Activated CD8-positive, alpha-beta T cell treated with anti-CD3 and anti-CD28 coated beads for 36 hours (primary cell): ENCODE results near the gene MIA3. TPM values are rescaled to one million over a fixed set of nuclear protein-coding genes. Genes with fewer than 3 reads are reported as not detected.

Source experiments
- ATAC-seq: fragments of 200-7000 bp; cut with Tn5 transposase; one replicate; pipeline ENCODE4 v1.10.0; 2021; ENCODE audit warnings: mild to moderate bottlenecking, moderate library complexity
- CTCF ChIA-PET: fragments of 350-600 bp; sonication (Branson Sonifier 250); formaldehyde crosslinking; loops from one replicate; lab custom pipeline; 2021; ENCODE audit warnings: antibody characterized with exemption; lab: Charles Lee
- POLR2A ChIA-PET: fragments of 350-600 bp; sonication (Branson Sonifier 250); formaldehyde crosslinking; loops from one replicate; lab custom pipeline; 2021; ENCODE audit warnings: antibody characterized with exemption; lab: Charles Lee
- DNase-seq: peaks from one replicate; pipeline ENCODE4 v3.0.0-alpha.2; 2020
- H3K27ac Mint-ChIP-seq: one replicate; pipeline ENCODE4 v1.8.0; 2021; ENCODE audit warnings: mild to moderate bottlenecking, mixed read lengths
- H3K27me3 Mint-ChIP-seq: one replicate; pipeline ENCODE4 v1.8.0; 2021; ENCODE audit warnings: mixed read lengths
- H3K36me3 Mint-ChIP-seq: one replicate; pipeline ENCODE4 v1.8.0; 2021; ENCODE audit warnings: low read depth, mixed read lengths
- H3K4me1 Mint-ChIP-seq: one replicate; pipeline ENCODE4 v1.8.0; 2021; ENCODE audit warnings: low read depth, mixed read lengths
- H3K4me3 Mint-ChIP-seq: one replicate; pipeline ENCODE4 v1.8.0; 2021; ENCODE audit warnings: mild to moderate bottlenecking, moderate library complexity, mixed read lengths
- H3K9me3 Mint-ChIP-seq: one replicate; pipeline ENCODE4 v1.8.0; 2021; ENCODE audit warnings: mixed read lengths
- CTCF ChIP-seq: fragments of 200-600 bp; IDR thresholded peaks from one replicate; pipeline ENCODE4 v1.8.0; 2022; ENCODE audit warnings: antibody characterized with exemption, mild to moderate bottlenecking
- intact Hi-C: fragments of 100-400 bp; cut with micrococcal nuclease; formaldehyde crosslinking; loops from one replicate; pipeline ENCODE4 v1.10.0; 2022
- total RNA-seq, 2 experiments: library from RNA; stranded (reverse); gene quantifications; one replicate each; pipeline ENCODE4 v1.2.3, GENCODE V29; 2021

Gene MIA3
- total RNA-seq, 2 experiments from 2014 or later = 43.1 to 44.1 TPM

GRCh38 chr1:222589462-222590302 is 28.2 kb upstream of the MIA3 start, which contains the start of gene TAF1A:
TAF1A (minus strand) TSS chr1:222589933.
- intact Hi-C loops = loop anchor here (2.0 kb wide), 2 partner anchors 31 to 55 kb away; no protein-coding TSS in a partner anchor
- CTCF ChIA-PET = interaction anchor here (1.0 to 1.5 kb wide), 7 partner anchors 10 to 134 kb away, joined by 3 to 10 read pairs (median 5); no protein-coding TSS in a partner anchor

GRCh38 chr1:222592171-222592570 is 25.7 kb upstream of the MIA3 start:
- intact Hi-C loops = no loop called here
- Mint-ChIP-seq H3K4me3 (no peak overlapping the region), H3K27me3 (no peaks in the 10 kb centered on the region), H3K36me3 (peaks cover 18% of the 10 kb centered on the region), H3K27ac (no peak overlapping the region), H3K9me3 (peaks cover 4% of the 10 kb centered on the region), H3K4me1 (peaks cover 27% of the 10 kb centered on the region)
- ChIA-PET CTCF (interaction anchor here (1.3 to 2.6 kb wide), 2 partner anchors 12 to 42 kb away, joined by 3 to 9 read pairs; no protein-coding TSS in a partner anchor), POLR2A (interaction anchor here (1.3 to 1.5 kb wide), 2 partner anchors 25 to 28 kb away, joined by 3 read pairs; no protein-coding TSS in a partner anchor)
- TF ChIP-seq CTCF = no peak
- DNase-seq (no peak), ATAC-seq (no peak)

More at GRCh38 chr1:222589462-222590302, 28.2 kb upstream of the MIA3 start, which contains the start of gene TAF1A:
- Mint-ChIP-seq H3K4me3 (peak within 1 kb of the TSS; percentile 98), H3K36me3 (peaks cover 28% of the 10 kb centered on the region), H3K27ac (peak within 1 kb of the TSS; percentile 96), H3K27me3 (no peaks in the 10 kb centered on the region), H3K9me3 (no peaks in the 10 kb centered on the region), H3K4me1 (peaks cover 44% of the 10 kb centered on the region)
- ATAC-seq (peak; percentile 99), DNase-seq (peak; percentile 92)
- POLR2A ChIA-PET = interaction anchor here (0.6 to 2.3 kb wide), 6 partner anchors 10 to 50 kb away, joined by 3 to 7 read pairs (median 4); no protein-coding TSS in a partner anchor
- TF ChIP-seq CTCF = no peak

- H3K36me3 Mint-ChIP-seq = no peaks in the 10 kb centered on the region
- H3K27ac Mint-ChIP-seq = no peak overlapping the region
- H3K4me3 Mint-ChIP-seq = no peak overlapping the region
- peaks cover 4% of the 10 kb centered on the region for H3K9me3 Mint-ChIP-seq
- ChIA-PET POLR2A (interaction anchor here (1.1 kb wide), 1 partner anchor 130 kb away, joined by 3 read pairs; no protein-coding TSS in a partner anchor), CTCF (interaction anchor here (0.8 kb wide), 1 partner anchor 40 kb away, joined by 5 read pairs; no protein-coding TSS in a partner anchor)
- intact Hi-C loops = no loop called here
- DNase-seq (no peak), ATAC-seq (no peak)
- no peak for TF ChIP-seq CTCF
- H3K27me3 Mint-ChIP-seq = no peaks in the 10 kb centered on the region
- H3K4me1 Mint-ChIP-seq = peaks cover 8% of the 10 kb centered on the region
Observed at GRCh38 chr1:222594789-222595188, 23.1 kb upstream of the MIA3 start.

GRCh38 chr1:222596696-222597095 is 21.2 kb upstream of the MIA3 start:
- no peaks in the 10 kb centered on the region for H3K27me3 Mint-ChIP-seq
- no peak for DNase-seq
- ChIA-PET CTCF (interaction anchor here (1.3 kb wide), 1 partner anchor 38 kb away, joined by 3 read pairs; no protein-coding TSS in a partner anchor), POLR2A (no interaction called here)
- ATAC-seq = no peak
- intact Hi-C loops = no loop called here
- no peak for TF ChIP-seq CTCF
- H3K9me3 Mint-ChIP-seq = peaks cover 4% of the 10 kb centered on the region
- no peak overlapping the region for H3K27ac Mint-ChIP-seq
- no peak overlapping the region for H3K4me3 Mint-ChIP-seq
- no peaks in the 10 kb centered on the region for H3K36me3 Mint-ChIP-seq
- H3K4me1 Mint-ChIP-seq = no peaks in the 10 kb centered on the region
